Measurements from ENCODE around the gene C21orf58. TPM values are rescaled to one million over a fixed set of nuclear protein-coding genes. Genes with fewer than 3 reads are reported as not detected.

Gene C21orf58
- total RNA-seq, 4 donors from 2014 or later = 4.6 to 20.6 (median 11.4) TPM

DNA sequence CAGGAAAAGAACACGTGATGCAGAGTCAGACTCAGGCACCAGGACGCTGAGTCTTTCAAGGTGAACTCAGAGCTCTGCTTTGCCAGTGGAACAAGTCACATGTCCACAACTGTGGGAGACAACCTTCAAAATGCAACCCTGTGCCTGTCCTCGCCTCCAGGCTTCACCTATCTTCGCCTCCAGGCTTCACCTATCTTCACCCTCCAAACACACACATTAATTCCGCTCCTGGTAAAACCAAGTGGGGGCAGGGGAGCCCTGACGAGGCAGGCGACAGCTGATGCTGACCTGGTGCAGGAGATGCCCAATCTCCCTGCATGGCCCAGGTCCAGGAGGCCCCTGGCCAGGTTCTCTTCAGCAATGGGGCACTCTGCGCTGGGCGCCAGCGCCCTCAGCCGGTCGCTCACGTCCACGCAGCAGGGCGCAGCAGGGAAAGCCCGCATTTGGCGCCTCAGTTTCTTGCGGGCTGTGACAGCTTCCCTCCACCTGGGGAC is 67.1 kb downstream of the C21orf58 start:
- Histone ChIP-seq H3K36me3 (peaks cover 0 to 94% (median 4%) of the 10 kb centered on the region in 3 donors), H3K4me1 (peaks cover 0 to 4% (median 0%) of the 10 kb centered on the region in 4 donors), H3K27me3 (no peaks in the 10 kb centered on the region), H3K4me3 (no peak overlapping the region), H3K27ac (no peak overlapping the region), H3K9me3 (no peaks in the 10 kb centered on the region)
- TF ChIP-seq POLR2A (IDR thresholded peaks at IDR 0.05) = no peak
- TF ChIP-seq, protein P1, sequence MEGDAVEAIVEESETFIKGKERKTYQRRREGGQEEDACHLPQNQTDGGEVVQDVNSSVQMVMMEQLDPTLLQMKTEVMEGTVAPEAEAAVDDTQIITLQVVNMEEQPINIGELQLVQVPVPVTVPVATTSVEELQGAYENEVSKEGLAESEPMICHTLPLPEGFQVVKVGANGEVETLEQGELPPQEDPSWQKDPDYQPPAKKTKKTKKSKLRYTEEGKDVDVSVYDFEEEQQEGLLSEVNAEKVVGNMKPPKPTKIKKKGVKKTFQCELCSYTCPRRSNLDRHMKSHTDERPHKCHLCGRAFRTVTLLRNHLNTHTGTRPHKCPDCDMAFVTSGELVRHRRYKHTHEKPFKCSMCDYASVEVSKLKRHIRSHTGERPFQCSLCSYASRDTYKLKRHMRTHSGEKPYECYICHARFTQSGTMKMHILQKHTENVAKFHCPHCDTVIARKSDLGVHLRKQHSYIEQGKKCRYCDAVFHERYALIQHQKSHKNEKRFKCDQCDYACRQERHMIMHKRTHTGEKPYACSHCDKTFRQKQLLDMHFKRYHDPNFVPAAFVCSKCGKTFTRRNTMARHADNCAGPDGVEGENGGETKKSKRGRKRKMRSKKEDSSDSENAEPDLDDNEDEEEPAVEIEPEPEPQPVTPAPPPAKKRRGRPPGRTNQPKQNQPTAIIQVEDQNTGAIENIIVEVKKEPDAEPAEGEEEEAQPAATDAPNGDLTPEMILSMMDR (IDR thresholded peaks at IDR 0.05) = no peak
- DNase-seq = no peak

DNA sequence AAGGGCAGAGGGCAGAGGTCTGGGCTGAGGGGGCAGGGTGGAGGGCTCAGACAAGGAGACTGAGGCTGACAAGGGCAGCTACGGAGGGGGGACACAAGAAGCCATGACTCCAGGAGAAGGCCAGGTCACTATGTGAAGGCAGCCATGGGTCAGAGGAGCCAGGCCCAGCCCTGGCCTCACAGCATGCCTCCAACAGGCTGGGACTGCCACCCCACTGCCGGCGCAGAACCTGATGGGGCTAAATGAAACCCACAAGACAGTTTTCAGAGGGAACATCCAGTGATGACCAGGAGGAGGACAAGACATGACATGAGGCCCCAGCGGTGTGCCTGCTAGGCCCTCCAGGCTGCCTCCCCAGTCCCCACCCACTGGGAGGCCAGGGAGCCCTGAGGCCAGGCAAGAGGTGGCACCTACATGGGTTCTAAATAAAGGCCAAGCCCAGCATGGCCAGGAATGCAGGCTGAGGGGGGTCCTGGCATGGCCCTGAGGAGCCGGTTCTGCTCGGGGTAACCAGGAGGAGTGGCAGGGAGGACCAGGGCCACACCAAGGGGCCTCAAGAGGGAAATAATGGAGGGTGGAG is 67.8 kb downstream of the C21orf58 start:
- TF ChIP-seq, protein P1 (IDR thresholded peaks at IDR 0.05) = no peak
- TF ChIP-seq POLR2A (IDR thresholded peaks at IDR 0.05) = no peak
- no peak overlapping the region for H3K4me3 ChIP-seq
- H3K27ac ChIP-seq = no peak overlapping the region
- no peak for DNase-seq
- H3K36me3 ChIP-seq = peaks cover 0 to 94% (median 4%) of the 10 kb centered on the region in 3 donors
- no peaks in the 10 kb centered on the region for H3K27me3 ChIP-seq
- peaks cover 0 to 4% (median 0%) of the 10 kb centered on the region in 4 donors for H3K4me1 ChIP-seq
- H3K9me3 ChIP-seq = no peaks in the 10 kb centered on the region

DNA sequence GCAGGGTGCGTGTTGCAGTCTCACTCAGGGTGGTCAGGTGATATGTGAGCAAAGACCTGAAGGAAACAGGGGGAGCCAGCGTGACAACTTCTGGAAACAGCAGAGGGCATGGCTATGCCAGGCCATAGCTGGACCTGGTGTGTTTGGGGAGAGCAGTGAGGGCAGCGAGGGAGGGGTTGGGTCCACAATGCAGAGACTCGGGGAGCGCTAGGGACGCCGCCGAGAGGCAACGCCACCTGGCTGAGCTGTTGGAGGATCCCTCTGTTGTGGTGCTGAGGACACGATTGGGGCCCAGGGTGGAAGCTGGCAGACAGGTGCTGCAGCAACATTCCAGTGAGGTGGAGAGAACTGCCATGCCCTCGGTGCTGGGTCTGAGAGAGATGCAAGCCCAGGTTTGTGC is 68.5 kb downstream of the C21orf58 start:
- H3K36me3 ChIP-seq = peaks cover 0 to 94% (median 4%) of the 10 kb centered on the region in 3 donors
- peaks cover 0 to 4% (median 0%) of the 10 kb centered on the region in 4 donors for H3K4me1 ChIP-seq
- H3K27ac ChIP-seq = no peak overlapping the region
- H3K9me3 ChIP-seq = no peaks in the 10 kb centered on the region
- no peak overlapping the region for H3K4me3 ChIP-seq
- DNase-seq = no peak
- no peaks in the 10 kb centered on the region for H3K27me3 ChIP-seq
- TF ChIP-seq, protein P1 (IDR thresholded peaks at IDR 0.05) = no peak
- TF ChIP-seq POLR2A (IDR thresholded peaks at IDR 0.05) = no peak

DNA sequence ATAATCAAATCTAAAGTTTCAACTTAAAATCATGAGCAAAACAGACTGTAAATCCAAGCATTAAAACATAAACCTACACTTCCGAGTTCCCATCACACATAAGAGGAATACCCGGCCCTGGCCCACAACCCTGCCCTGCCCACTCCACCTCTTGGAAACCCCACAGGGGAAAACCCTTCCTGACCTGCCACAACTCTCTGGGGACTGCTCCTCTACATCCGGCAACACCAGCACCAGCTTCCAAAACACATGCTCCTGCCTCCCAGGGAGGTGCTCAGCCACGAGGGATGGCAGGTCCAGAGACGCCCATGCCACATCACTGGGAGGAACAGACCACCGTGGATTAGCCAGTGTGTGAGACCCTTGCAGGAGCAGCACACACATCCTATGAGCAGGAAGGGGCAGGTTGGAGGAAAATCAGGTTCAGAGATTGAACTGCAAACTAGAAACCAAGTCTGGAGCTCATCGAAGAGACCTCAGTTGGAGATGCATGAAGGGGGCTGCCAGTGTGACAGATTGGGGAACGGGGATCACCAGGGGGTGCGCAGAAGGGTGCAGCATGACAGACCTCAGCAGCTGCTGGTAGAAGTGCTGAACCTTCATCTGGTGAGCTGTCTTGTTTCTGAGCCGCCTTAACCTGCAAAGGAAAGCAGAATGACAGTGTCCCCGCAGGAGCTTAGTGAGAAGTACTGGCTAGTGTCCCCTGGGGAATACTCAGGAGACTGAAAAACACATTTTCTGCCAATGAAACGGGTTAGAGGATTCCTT is 69.3 kb downstream of the C21orf58 start:
- no peak overlapping the region for H3K27ac ChIP-seq
- no peak for TF ChIP-seq POLR2A (IDR thresholded peaks at IDR 0.05)
- TF ChIP-seq, protein P1 (IDR thresholded peaks at IDR 0.05) = no peak
- peaks cover 0 to 92% (median 4%) of the 10 kb centered on the region in 3 donors for H3K36me3 ChIP-seq
- H3K4me1 ChIP-seq = peaks cover 0 to 4% (median 0%) of the 10 kb centered on the region in 4 donors
- no peak overlapping the region for H3K4me3 ChIP-seq
- H3K27me3 ChIP-seq = no peaks in the 10 kb centered on the region
- H3K9me3 ChIP-seq = no peaks in the 10 kb centered on the region
- no peak for DNase-seq

DNA sequence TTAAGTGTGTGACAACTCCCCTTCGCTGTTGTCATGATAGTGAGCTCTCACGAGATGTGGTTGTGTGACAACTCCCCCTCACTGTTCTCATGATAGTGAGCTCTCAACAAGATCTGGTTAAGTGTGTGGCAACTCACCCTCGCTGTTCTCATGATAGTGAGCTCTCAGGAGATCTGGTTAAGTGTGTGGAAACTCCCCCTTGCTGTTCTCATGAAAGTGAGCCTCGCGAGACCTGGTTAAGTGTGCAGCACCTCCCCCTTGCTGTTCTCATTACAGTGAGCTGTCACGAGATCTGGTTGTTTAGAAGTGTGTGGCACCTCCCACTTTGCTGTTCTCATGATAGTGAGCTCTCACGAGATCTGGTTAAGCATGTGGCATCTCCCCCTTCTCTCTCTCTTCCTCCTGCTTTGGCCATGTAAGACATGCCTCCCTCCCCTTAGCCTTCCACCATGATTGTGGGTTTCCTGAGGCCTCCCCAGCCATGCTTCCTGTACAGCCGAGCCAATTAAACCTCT is 70.0 kb downstream of the C21orf58 start:
- H3K36me3 ChIP-seq = peaks cover 0 to 92% (median 4%) of the 10 kb centered on the region in 3 donors
- H3K27ac ChIP-seq = no peak overlapping the region
- no peaks in the 10 kb centered on the region for H3K9me3 ChIP-seq
- TF ChIP-seq POLR2A (IDR thresholded peaks at IDR 0.05) = no peak
- H3K4me1 ChIP-seq = peaks cover 0 to 4% (median 0%) of the 10 kb centered on the region in 4 donors
- no peaks in the 10 kb centered on the region for H3K27me3 ChIP-seq
- no peak overlapping the region for H3K4me3 ChIP-seq
- no peak for DNase-seq

DNA sequence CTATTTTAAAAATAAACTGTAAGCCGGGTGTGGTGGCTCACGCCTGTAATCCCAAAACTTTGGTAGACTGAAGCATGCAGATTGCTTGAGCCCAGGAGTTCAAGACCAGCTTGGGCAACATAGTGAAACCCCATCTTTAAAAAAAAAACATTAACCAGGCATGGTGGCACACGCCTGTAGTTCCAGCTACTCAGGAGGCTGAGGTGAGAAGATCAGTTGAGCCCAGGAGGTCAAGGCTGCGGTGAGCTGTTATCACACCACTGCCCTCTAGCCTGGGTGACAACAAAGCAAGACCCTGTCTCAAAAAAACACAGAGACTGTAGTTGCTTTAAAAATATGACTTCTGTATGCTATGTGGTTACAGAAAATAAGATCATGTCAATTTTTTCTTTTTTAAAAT is 70.8 kb downstream of the C21orf58 start:
- peaks cover 0 to 4% (median 0%) of the 10 kb centered on the region in 4 donors for H3K4me1 ChIP-seq
- H3K27ac ChIP-seq = no peak overlapping the region
- peaks cover 0 to 90% (median 4%) of the 10 kb centered on the region in 3 donors for H3K36me3 ChIP-seq
- H3K4me3 ChIP-seq = no peak overlapping the region
- no peaks in the 10 kb centered on the region for H3K27me3 ChIP-seq
- H3K9me3 ChIP-seq = no peaks in the 10 kb centered on the region
- no peak for DNase-seq
- TF ChIP-seq, protein P1 (IDR thresholded peaks at IDR 0.05) = no peak
- TF ChIP-seq POLR2A (IDR thresholded peaks at IDR 0.05) = no peak
